ENCODE measurements around the gene TMC7. TPM values are rescaled to one million over a fixed set of nuclear protein-coding genes. Genes with fewer than 3 reads are reported as not detected.

The TMC7 gene
- total RNA-seq, 4 donors from 2014 or later, result 0.15 to 0.66 (median 0.37) TPM

DNA sequence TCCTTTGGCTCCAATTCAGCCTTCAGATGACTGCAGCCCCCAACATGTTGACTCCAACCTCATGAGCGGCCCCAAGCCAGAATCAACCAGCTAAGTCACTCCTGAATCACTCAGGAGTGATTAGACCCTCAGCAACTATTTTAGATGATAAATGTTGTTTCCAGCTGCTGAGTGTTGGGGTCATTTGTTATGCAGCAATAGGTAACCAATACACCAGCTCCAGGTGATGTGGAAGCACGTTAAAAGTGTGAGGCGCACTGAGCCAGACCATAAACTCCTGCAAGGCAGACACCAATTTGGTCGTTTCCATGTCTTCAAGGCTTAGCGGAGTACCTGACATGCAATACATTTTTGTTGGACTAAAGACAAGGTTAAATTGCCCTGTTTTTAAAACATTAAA lies 101.1 kb downstream of the TMC7 start:
- intact Hi-C loops (cut with DNase I), result loop anchor here (5.0 to 10.0 kb wide), 3 partner anchors 92 to 420 kb away; no protein-coding TSS in a partner anchor
- H3K36me3 ChIP-seq, result peaks cover 0 to 17% (median 0%) of the 10 kb centered on the region in 3 donors
- H3K27me3 ChIP-seq, result no peaks in the 10 kb centered on the region
- DNase-seq, result no peak
- no peaks in the 10 kb centered on the region for H3K9me3 ChIP-seq
- TF ChIP-seq, protein P1, sequence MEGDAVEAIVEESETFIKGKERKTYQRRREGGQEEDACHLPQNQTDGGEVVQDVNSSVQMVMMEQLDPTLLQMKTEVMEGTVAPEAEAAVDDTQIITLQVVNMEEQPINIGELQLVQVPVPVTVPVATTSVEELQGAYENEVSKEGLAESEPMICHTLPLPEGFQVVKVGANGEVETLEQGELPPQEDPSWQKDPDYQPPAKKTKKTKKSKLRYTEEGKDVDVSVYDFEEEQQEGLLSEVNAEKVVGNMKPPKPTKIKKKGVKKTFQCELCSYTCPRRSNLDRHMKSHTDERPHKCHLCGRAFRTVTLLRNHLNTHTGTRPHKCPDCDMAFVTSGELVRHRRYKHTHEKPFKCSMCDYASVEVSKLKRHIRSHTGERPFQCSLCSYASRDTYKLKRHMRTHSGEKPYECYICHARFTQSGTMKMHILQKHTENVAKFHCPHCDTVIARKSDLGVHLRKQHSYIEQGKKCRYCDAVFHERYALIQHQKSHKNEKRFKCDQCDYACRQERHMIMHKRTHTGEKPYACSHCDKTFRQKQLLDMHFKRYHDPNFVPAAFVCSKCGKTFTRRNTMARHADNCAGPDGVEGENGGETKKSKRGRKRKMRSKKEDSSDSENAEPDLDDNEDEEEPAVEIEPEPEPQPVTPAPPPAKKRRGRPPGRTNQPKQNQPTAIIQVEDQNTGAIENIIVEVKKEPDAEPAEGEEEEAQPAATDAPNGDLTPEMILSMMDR (IDR thresholded peaks at IDR 0.05), result no peak
- no peak for TF ChIP-seq POLR2A (IDR thresholded peaks at IDR 0.05)
- no peak overlapping the region for H3K27ac ChIP-seq
- H3K4me1 ChIP-seq, result peaks cover 6 to 13% (median 10%) of the 10 kb centered on the region in 3 donors
- WGBS, 2 donors, result 81 to 88% methylated on average over 5 of the region's 5 CpGs
- no peak overlapping the region for H3K4me3 ChIP-seq

DNA sequence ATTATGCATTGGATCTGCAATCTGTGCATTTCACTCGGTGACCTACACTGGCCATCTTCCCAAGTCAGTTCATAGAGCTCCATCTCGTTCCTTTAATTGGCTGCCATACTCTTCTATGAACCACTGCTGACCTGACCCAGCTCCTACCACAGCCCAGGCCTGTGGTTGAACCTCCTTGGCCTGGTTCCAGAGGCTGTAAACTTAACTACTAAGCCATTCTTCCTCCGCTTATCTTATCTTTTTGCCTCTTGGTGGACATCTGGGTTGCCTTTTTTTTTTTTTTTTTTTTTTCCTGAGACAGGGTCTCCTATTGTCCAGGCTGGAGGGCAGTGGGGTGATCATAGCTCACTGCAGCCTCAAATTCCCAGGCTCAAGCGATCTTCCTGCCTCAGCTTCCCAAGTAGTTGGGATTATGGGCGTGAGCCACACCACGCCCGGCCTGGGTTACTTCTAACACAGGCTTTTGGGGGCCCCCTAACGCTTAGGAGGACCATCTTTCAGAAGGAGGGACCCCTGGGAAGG lies 102.0 kb downstream of the TMC7 start:
- DNase-seq, result no peak
- Histone ChIP-seq H3K4me1 (peaks cover 6 to 13% (median 10%) of the 10 kb centered on the region in 3 donors), H3K36me3 (peaks cover 0 to 16% (median 0%) of the 10 kb centered on the region in 3 donors), H3K27me3 (no peaks in the 10 kb centered on the region), H3K9me3 (no peaks in the 10 kb centered on the region), H3K27ac (no peak overlapping the region), H3K4me3 (peak overlapping the region in 2 of 4 donors; percentile 47 to 59)
- 43 to 55% methylated on average over 3 to 8 of the region's 8 CpGs for WGBS, 2 donors
- no peak for TF ChIP-seq POLR2A (IDR thresholded peaks at IDR 0.05)
- TF ChIP-seq, protein P1 (IDR thresholded peaks at IDR 0.05), result no peak
- intact Hi-C loops (cut with DNase I), result loop anchor here (5.0 to 10.0 kb wide), 3 partner anchors 92 to 419 kb away; no protein-coding TSS in a partner anchor

DNA sequence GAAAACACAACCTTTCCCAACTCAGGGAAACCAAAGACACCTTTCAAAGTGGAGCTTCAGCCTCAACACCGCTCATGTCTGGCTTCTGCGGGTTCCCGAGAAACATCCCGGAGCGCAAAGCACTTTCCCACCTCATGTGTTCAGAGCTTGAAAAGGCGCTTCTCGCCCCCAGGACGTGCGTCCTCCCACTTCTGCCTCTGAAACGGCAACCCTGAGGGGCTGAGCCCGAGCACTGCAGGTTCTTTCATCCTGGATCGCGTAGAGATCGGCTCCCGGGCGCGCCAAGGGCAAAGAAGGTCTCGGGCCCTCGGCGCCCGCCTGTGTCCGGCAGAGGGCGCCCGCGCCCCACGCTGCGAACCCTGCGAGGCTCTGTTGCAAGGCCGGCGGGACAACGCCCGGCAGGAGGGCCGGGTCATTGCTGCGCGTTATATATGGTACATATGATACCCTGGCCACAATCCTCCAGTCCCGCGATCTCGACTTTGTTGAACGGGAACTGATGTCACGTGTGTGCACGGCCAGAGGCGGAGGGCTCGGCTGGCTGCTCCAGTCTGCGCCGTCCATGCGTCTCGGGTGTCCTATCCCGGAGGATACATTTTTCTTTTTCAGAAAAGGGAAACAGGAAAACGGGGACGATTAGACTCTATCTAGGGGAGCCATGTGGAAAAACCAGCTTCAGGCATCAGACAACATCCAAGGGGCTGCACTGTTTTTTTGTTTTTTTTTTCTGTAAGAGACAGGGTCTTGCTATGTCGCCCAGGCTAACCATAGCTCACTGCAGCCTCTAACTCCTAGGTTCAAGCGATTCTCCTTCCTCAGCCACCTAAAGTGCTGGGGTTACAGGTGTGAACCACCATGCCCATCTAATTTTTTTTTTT lies 102.8 kb downstream of the TMC7 start:
- peak overlapping the region in 2 of 4 donors; percentile 39 to 59 for H3K27ac ChIP-seq
- peaks cover 0 to 8% (median 0%) of the 10 kb centered on the region in 3 donors for H3K36me3 ChIP-seq
- peaks cover 6 to 13% (median 10%) of the 10 kb centered on the region in 3 donors for H3K4me1 ChIP-seq
- peak overlapping the region; percentile 8 to 59 (median 44) for H3K4me3 ChIP-seq
- intact Hi-C loops (cut with DNase I), result loop anchor here (5.0 to 10.0 kb wide), 3 partner anchors 91 to 418 kb away; no protein-coding TSS in a partner anchor
- no peak for DNase-seq
- no peaks in the 10 kb centered on the region for H3K27me3 ChIP-seq
- no peak for TF ChIP-seq POLR2A (IDR thresholded peaks at IDR 0.05)
- TF ChIP-seq, protein P1 (IDR thresholded peaks at IDR 0.05), result peak; percentile 95 to 100 (median 98)
- WGBS, 2 donors, result 7 to 43% methylated on average over 4 to 22 of the region's 52 CpGs
- no peaks in the 10 kb centered on the region for H3K9me3 ChIP-seq

DNA sequence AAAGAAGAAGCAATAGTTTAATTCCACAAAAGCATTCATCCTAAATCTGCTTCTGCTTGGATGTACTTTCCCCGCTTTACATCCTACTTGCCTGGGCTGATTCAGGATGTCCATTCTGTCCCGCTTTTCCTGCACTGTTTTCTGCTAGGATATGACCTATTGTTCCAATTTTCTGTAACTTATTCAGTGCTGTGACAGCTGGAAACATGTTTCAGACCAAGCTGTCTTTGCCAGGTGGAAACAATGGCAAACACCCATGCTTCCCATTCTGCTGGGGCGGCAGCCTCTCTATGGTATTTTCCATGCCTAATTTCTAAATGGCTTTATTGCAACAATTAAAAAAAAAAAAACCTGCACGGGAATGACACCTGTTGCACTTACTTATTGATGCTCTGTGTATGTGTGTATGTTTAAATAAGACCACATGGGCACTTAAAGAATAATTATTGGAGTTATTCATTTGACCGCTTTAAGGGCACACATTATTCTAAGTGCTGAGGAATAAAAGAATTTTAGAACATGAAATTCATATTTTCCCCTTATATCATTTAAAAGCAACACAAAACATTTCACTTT lies 104.7 kb downstream of the TMC7 start:
- intact Hi-C loops (cut with DNase I), result loop anchor here (5.0 to 10.0 kb wide), 3 partner anchors 89 to 416 kb away; no protein-coding TSS in a partner anchor
- H3K27me3 ChIP-seq, result no peaks in the 10 kb centered on the region
- no peak for DNase-seq
- no peak overlapping the region for H3K4me3 ChIP-seq
- TF ChIP-seq, protein P1 (IDR thresholded peaks at IDR 0.05), result no peak
- TF ChIP-seq POLR2A (IDR thresholded peaks at IDR 0.05), result no peak
- no peaks in the 10 kb centered on the region for H3K9me3 ChIP-seq
- WGBS, 2 donors, result 75 to 79% methylated on average over 5 of the region's 5 CpGs
- H3K27ac ChIP-seq, result no peak overlapping the region
- H3K4me1 ChIP-seq, result peaks cover 6 to 22% (median 10%) of the 10 kb centered on the region in 3 donors
- no peaks in the 10 kb centered on the region for H3K36me3 ChIP-seq

Measured in esophagus squamous epithelium (tissue), 5 donors.